Measurements from ENCODE around the gene CLDN5.

CLDN5 gene, protein sequence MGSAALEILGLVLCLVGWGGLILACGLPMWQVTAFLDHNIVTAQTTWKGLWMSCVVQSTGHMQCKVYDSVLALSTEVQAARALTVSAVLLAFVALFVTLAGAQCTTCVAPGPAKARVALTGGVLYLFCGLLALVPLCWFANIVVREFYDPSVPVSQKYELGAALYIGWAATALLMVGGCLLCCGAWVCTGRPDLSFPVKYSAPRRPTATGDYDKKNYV

GRCh38 chr22:19524170-19525115, at the start of gene CLDN5:
Gene CLDN5 (minus strand): TSS chr22:19524410. CDS start chr22:19524255, 155 bp downstream.
- DNase-seq (ENCODE audit: low read depth): no peak

DNA sequence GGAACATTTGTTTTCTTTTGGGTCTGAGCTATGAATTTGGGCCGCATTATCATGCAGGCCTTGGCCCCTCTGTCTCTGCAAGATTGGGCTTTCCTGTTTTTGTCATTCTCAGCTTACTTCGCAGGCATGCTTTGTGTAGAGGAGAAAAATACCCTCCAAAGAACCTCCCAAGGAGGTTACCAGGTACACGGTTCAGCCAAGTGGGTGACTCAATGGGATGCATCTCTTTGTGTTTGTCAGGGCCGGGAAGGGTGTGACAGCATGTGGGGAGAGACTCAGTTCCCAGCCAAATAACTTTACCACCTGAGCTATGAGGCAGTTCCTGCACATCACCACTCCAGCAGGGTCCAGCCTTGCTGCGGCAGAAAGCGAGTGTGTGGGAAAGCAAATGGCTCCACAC, 47.8 kb upstream of the CLDN5 start:
- no peak for DNase-seq (ENCODE audit: low read depth)

GRCh38 chr22:19571207-19571795, 47.1 kb upstream of the CLDN5 start:
- DNase-seq (ENCODE audit: low read depth): no peak

DNA sequence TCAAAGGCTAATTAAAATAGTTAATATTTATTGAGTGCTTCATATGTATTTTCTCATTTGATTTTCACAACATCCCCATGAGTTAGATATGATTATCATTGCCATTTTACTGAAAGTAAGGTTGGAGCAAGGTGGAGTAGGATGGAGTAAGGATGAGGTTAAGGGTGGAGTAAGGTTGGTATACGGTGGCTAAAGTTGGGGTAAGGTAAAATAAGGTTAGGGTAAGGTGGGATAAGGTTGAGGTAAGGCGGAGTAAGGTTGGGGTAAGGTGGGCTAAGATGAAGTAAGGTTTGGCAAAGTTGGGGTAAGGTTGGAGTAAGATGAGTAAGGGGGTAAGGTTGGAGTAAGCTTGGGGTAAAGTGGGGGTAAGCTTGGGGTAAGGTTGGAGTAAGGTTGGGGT, 45.8 kb upstream of the CLDN5 start:
- no peak for DNase-seq (ENCODE audit: low read depth)

- DNase-seq (ENCODE audit: low read depth): no peak
These were observed 45.0 kb upstream of the CLDN5 start for GRCh38 chr22:19569276-19569640.

GRCh38 chr22:19568337-19569275, 44.4 kb upstream of the CLDN5 start:
- DNase-seq (ENCODE audit: low read depth): no peak

GRCh38 chr22:19567157-19568009, 43.2 kb upstream of the CLDN5 start:
- no peak for DNase-seq (ENCODE audit: low read depth)

DNA sequence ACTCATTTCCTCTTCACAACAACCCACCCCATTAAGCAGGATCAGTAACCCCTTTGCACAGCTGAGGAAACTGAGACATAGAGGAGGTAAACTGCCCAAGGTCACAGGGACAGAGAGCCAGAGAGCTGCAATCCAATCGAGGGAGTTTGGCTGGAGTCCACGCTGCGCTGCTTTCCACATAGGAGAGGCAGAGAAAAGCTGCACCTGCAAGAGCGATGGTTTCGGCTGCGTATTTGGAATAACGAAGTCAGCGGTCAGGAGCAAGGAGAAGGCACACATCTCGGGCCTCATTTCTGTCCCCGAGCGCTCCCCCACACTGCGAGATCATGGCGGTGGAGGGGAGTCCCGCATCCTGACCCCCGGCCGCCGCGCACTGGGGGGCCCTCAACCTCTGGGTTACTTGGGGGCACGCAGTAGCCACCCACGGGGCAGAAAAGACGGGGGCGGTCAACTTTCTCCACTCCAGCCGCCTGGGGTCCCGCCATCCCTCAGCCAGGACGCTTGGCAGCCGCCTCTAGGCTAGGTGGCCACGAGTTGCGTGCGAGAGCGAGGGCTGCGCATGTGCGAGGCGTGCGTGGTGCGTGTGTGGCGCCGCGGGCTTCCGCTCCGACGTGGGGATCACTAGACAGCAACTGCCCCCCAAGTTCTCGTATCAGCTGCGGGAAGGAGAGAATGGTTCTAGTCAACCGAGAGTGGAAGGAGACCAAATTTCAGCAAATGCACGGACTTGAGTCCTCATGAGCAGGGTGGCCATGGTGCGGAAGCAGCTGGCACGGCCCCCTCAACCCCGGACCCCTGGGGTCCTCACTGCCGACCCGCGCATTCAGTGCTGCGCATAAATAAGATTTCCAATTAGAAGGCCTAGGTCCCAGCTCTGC, 42.3 kb upstream of the CLDN5 start:
- DNase-seq (ENCODE audit: low read depth): no peak

DNA sequence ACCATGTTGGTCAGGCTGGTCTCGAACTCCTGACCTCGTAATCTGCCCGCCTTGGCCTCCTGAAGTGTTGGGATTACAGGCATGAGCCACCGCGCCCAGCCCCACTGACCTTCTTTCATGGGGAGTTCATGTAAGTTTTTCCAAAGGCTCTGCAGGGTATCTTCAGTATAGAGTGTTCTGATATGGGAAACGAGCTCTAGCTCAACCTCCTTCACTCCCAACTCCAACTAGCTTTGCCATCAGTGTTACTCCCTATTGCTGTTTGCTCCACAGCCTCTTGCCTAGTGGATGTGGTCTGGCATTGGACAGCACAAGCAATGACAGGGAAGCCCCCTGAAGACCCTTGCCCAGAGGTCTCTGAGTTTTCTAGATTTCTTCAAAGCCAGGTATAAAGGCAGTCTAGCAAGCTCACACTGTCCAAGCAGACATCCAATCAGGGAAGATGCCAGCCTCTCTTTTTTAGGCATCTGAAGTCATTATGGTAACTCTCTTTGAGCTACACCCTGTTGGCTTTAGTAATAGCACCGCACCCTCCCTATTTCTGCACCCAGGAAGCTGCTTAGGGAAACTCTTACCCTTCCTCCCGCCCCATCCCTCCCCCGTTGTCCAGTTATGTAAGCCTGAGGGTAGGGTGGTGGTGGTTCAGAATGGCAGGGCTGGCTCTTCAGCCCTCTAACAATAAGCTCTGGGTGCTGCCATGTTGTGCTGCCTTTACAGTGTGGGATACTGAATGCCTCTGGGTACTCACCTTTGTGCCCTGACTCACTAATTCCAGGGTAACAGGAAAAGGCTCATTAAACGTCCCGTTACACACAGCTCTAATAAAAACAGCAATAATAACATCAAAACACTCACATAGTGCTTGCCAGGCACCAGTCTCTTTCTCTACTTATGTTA, 41.4 kb upstream of the CLDN5 start:
- DNase-seq (ENCODE audit: low read depth): no peak

DNA sequence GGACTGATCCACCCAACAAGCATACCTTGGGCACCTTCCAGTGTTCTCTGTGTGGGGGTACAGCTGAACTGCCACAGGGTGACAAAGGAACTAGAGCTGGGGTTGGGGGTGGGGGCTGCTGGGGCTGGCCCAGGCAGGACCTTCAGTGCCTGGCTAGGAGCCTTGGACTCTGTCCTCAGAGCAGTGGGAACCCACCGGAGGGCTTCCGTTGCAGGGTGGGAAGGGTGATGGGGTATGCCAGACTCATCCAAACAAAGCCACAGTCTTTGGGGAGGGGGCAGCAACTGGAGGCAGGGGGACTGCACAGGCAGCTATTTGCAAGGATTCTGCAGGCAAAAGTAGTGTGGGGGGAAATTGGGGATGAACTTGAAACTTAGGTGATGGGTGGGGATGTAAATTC, 35.7 kb upstream of the CLDN5 start:
- DNase-seq (ENCODE audit: low read depth): no peak

- no peak for DNase-seq (ENCODE audit: low read depth)
These were observed 35.2 kb upstream of the CLDN5 start for GRCh38 chr22:19559324-19559811.

DNA sequence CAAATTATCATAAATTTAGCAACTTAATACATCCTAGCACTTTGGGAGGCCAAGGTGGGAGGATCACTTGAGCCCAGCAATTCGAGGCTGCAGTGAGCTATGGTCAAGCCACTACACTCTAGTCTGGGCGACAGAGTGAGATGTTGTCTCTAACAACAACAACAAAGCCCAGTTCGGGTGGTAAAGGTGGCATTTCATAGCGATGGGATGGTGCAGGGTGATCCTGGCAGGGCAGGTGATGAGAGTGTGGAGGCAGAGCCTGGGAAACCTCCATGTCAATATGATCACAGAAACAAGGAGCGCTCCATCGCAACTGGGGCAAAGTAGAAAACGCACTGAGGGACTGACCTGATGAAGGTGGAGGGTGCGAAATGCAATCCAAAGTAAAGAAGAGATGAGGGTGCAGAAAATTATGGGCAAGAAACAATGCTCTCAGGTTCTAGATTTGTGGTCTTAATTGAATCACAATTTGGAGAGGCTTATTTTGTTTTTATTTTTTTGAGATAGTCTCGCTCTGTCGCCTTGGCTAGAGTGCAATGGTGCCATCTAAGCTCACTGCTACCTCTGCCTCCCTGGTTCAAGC, 32.8 kb upstream of the CLDN5 start:
- DNase-seq (ENCODE audit: low read depth): no peak

GRCh38 chr22:19555651-19556050, 31.4 kb upstream of the CLDN5 start:
- DNase-seq (ENCODE audit: low read depth): no peak

DNA sequence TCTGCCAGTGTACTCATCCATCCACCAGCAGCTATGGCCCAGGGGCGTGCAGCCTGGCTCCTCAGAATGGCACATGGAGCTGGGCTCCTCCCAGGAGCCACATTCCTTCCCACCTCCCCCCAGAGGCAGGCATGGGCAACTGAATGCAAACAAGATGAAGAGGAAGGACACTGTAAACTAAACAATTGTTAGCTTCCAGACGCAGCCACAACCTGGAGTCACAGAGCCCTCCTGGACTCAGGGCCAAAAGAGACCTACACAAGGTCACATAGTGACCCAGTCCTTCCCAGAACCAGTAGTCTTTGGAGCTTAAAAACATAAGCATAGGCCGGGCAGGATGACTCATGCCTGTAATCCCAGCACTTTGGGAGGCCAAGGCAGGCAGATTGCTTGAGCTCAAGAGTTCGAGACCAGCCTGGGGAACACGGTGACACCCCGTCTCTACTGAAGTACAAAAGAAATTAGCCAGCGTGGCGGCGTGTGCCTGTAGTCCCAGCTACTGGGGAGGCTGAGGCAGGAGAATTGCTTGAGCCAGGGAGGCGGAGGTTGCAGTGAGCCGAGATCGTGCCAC, 30.7 kb upstream of the CLDN5 start:
- DNase-seq (ENCODE audit: low read depth): no peak

DNA sequence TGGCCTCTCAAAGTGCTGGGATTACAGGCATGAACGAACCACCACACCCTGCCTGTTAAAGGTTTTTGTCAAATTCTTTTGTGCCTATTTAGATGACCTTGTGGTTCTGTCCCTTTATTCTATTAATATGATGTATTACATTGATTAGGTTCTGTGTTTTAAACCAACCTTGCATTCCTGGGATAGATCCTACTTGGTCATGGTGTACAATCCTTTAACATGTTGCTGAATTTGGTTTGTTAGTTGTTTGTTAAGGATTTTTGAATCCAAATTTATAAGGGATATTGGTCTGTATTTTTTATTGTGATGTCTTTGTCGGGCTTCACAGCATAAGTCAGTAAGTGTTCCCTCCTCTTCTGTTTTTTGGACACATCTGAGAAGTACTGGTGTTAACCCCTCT, 29.0 kb upstream of the CLDN5 start:
- DNase-seq (ENCODE audit: low read depth): no peak

- DNase-seq (ENCODE audit: low read depth): no peak
These were observed 26.2 kb upstream of the CLDN5 start for GRCh38 chr22:19550382-19550781.

- DNase-seq (ENCODE audit: low read depth): no peak
These were observed 25.2 kb upstream of the CLDN5 start for GRCh38 chr22:19549428-19549827.

DNA sequence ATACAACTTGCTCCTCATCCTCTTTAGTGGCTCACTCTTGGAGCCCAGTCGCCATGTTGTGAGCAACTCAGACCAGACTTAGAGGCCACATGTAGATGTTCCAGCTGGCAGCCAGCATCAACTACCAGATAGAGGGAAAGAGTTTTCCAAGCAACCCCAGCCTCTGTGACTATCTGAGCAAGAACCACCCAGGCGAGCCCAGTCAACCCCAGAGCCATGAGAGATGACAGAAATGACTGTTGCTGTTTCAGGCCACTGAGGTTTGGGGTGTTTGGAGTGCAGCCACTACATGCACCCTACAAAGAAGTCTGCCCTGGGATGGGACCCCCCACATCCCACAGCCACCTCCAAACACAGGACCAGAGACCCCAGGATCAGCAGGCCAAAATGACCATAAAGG, 24.8 kb upstream of the CLDN5 start:
- no peak for DNase-seq (ENCODE audit: low read depth)

Data from activated gamma-delta T cell treated with anti-CD3 and anti-CD28 coated beads, Interleukin-2, amount 50 U/mL, for 16 hours (primary cell).